HepG2 (cell line): ENCODE data around the gene SEC62. TPM values are rescaled to one million over a fixed set of nuclear protein-coding genes. Genes with fewer than 3 reads are reported as not detected.

Experiments
- BATF2 ChIP-seq: sonication (generic); formaldehyde crosslinking; IDR thresholded peaks from 2 replicates; pipeline ENCODE4 v1.8.0; 2022; ENCODE audit warnings: mild to moderate bottlenecking, missing genetic modification reagents, moderate library complexity
- CBX5 ChIP-seq: sonication (generic); formaldehyde crosslinking; IDR thresholded peaks from 2 replicates; pipeline ENCODE4 v1.4.0; 2020; ENCODE audit warnings: missing genetic modification reagents, borderline replicate concordance
- HIC2 ChIP-seq: sonication (generic); formaldehyde crosslinking; IDR thresholded peaks from 2 replicates; pipeline ENCODE4 v1.9.0; 2022; ENCODE audit warnings: low read depth, missing genetic modification reagents
- HNF1A ChIP-seq, 2 experiments: sonication (generic) in 1 of 2; formaldehyde crosslinking in 1 of 2; IDR thresholded peaks; 2 replicates each; pipeline versions ENCODE4 v1.4.0 to v1.6.1; 2016 to 2020; ENCODE audit warnings: borderline replicate concordance in 1 of 2, low read depth in 1 of 2, mild to moderate bottlenecking in 1 of 2, missing genetic modification reagents in 1 of 2
- HNF1B ChIP-seq: sonication (generic); formaldehyde crosslinking; IDR thresholded peaks from 2 replicates; pipeline ENCODE4 v1.5.1; 2020; ENCODE audit warnings: mild to moderate bottlenecking, moderate library complexity, missing genetic modification reagents
- HOMEZ ChIP-seq: IDR thresholded peaks from 2 replicates; pipeline ENCODE4 v1.6.1; 2016; ENCODE audit warnings: low read depth
- KMT2B ChIP-seq: IDR thresholded peaks from 2 replicates; pipeline ENCODE4 v1.6.1; 2016; ENCODE audit warnings: missing genetic modification reagents, missing compliant biosample characterization
- MXD4 ChIP-seq: IDR thresholded peaks from 2 replicates; pipeline ENCODE4 v1.6.1; 2016; ENCODE audit warnings: mild to moderate bottlenecking, missing biosample characterization, missing genetic modification reagents
- MXI1 ChIP-seq: IDR thresholded peaks from 3 replicates; pipeline ENCODE4 v1.6.1; 2012; ENCODE audit warnings: low read depth, low read length, inconsistent platforms, borderline replicate concordance
- PITX1 ChIP-seq: sonication (generic); formaldehyde crosslinking; IDR thresholded peaks from 2 replicates; pipeline ENCODE4 v1.5.1; 2020; ENCODE audit warnings: mild to moderate bottlenecking, missing genetic modification reagents
- RXRA ChIP-seq: sonication (generic); formaldehyde crosslinking; IDR thresholded peaks from 2 replicates; pipeline ENCODE4 v1.5.1; 2020; ENCODE audit warnings: missing genetic modification reagents
- SAFB2 ChIP-seq: sonication (generic); formaldehyde crosslinking; IDR thresholded peaks from 2 replicates; pipeline ENCODE4 v1.5.1; 2020; ENCODE audit warnings: missing genetic modification reagents, low read depth, mild to moderate bottlenecking, borderline replicate concordance
- THAP11 ChIP-seq: IDR thresholded peaks from 2 replicates; pipeline ENCODE4 v1.6.1; 2016; ENCODE audit warnings: missing biosample characterization, missing genetic modification reagents
- ZBTB7B ChIP-seq: sonication (generic); formaldehyde crosslinking; IDR thresholded peaks from 2 replicates; pipeline ENCODE4 v1.4.0; 2020; ENCODE audit warnings: missing genetic modification reagents
- ZC3H13 ChIP-seq: sonication (generic); formaldehyde crosslinking; IDR thresholded peaks from 2 replicates; pipeline ENCODE4 v1.8.1; 2023; ENCODE audit warnings: mild to moderate bottlenecking, missing genetic modification reagents, moderate library complexity
- ZNF263 ChIP-seq: sonication (generic); formaldehyde crosslinking; IDR thresholded peaks from 2 replicates; pipeline ENCODE4 v1.4.0; 2020; ENCODE audit warnings: missing genetic modification reagents
- ZSCAN25 ChIP-seq: sonication (generic); formaldehyde crosslinking; IDR thresholded peaks from 2 replicates; pipeline ENCODE4 v1.8.0; 2022; ENCODE audit warnings: mild to moderate bottlenecking, missing genetic modification reagents
- polyA plus RNA-seq, 8 experiments: library from polyadenylated mRNA; depleted of rRNA in 3 of 8; stranded (reverse) in 7 of 8; unstranded in 1 of 8; fragments of >200 nt; fragmentation: Illumina TruSeq in 4 of 8; extraction: Trizol in 4 of 8; gene quantifications; 2 replicates each; pipeline versions ENCODE4 v1.2.1 to v1.2.3, GENCODE V29; 2011 to 2016; ENCODE audit warnings: low read depth in 4 of 8, missing spikeins in 1 of 8, mixed read lengths in 1 of 8; ENCODE audit not compliant: insufficient read depth in 1 of 8
- total RNA-seq, 5 experiments: library from RNA; depleted of rRNA; stranded (reverse); fragments of >200 nt; fragmentation: Illumina TruSeq; extraction: Trizol; gene quantifications; 2 replicates each; pipeline ENCODE4 v1.2.3, GENCODE V29; 2016; ENCODE audit warnings: low read depth in 1 of 5

SEC62 gene
- total and polyA plus RNA-seq, 2 of the 13 experiments (the other 11 are each of a cell fraction or from before 2014, with no cell fraction given) = 54.0 to 68.7 TPM

GRCh38 chr3:170037463-170038433 is 71.1 kb downstream of the SEC62 start, which contains the start of gene GPR160 (continued):
- TF ChIP-seq THAP11 (CRISPR knock-in tag) (peak; percentile 52; the same call in 1 of the 2 replicates), ZBTB7B (peak; percentile 90), ZC3H13 (0 out of 2 replicates have a peak, but pooled peaks have one; percentile 31), ZSCAN25 (CRISPR knock-in tag) (peak; percentile 85; the same call in 1 of the 2 replicates), HNF1A (IDR thresholded peaks at IDR 0.05; ENCODE audit: low read depth) (no peak), HNF1A (CRISPR knock-in tag; IDR thresholded peaks at IDR 0.05; ENCODE audit: borderline replicate concordance) (peak; percentile 35; the same call in 1 of the 2 replicates), HOMEZ (peak; percentile 66), PITX1 (CRISPR knock-in tag) (peak; percentile 54; the same call in 1 of the 2 replicates), MXD4 (CRISPR knock-in tag) (peak; percentile 25; the same call in 1 of the 2 replicates), MXI1 (peak; percentile 38; the same call in 1 of the 3 replicates), ZNF263 (CRISPR knock-in tag) (peak; percentile 33; the same call in 1 of the 2 replicates), RXRA (CRISPR knock-in tag) (peak; percentile 78), HNF1B (CRISPR knock-in tag) (peak; percentile 51), CBX5 (peak; percentile 84; the same call in 1 of the 2 replicates), SAFB2 (peak; percentile 74; the same call in 1 of the 2 replicates), KMT2B (CRISPR knock-in tag) (peak; percentile 83), HIC2 (CRISPR knock-in tag) (no peak; the same call in 1 of the 2 replicates), BATF2 (CRISPR knock-in tag) (no peak)
